Activated CD8-positive, alpha-beta T cell treated with anti-CD3 and anti-CD28 coated beads for 36 hours (primary cell): ENCODE measurements around the gene LYG2. TPM values are rescaled to one million over a fixed set of nuclear protein-coding genes. Genes with fewer than 3 reads are reported as not detected.
A peak's percentile ranks its signal among the peaks of the same experiment; 100 is the strongest.
"Not testable (repeated sequence)": the region's sequence is repeated elsewhere in the genome, so short reads cannot be mapped to it uniquely, and the experiment has no call there.

Experiments used
- ATAC-seq: fragments of 200-7000 bp; cut with Tn5 transposase; one replicate; pipeline ENCODE4 v1.10.0; 2021; ENCODE audit warnings: mild to moderate bottlenecking, moderate library complexity
- CTCF ChIA-PET: fragments of 350-600 bp; sonication (Branson Sonifier 250); formaldehyde crosslinking; loops from one replicate; lab custom pipeline; 2021; ENCODE audit warnings: antibody characterized with exemption; lab: Charles Lee
- POLR2A ChIA-PET: fragments of 350-600 bp; sonication (Branson Sonifier 250); formaldehyde crosslinking; loops from one replicate; lab custom pipeline; 2021; ENCODE audit warnings: antibody characterized with exemption; lab: Charles Lee
- DNase-seq: peaks from one replicate; pipeline ENCODE4 v3.0.0-alpha.2; 2020
- H3K27ac Mint-ChIP-seq: one replicate; pipeline ENCODE4 v1.8.0; 2021; ENCODE audit warnings: mild to moderate bottlenecking, mixed read lengths
- H3K27me3 Mint-ChIP-seq: one replicate; pipeline ENCODE4 v1.8.0; 2021; ENCODE audit warnings: mixed read lengths
- H3K36me3 Mint-ChIP-seq: one replicate; pipeline ENCODE4 v1.8.0; 2021; ENCODE audit warnings: low read depth, mixed read lengths
- H3K4me1 Mint-ChIP-seq: one replicate; pipeline ENCODE4 v1.8.0; 2021; ENCODE audit warnings: low read depth, mixed read lengths
- H3K4me3 Mint-ChIP-seq: one replicate; pipeline ENCODE4 v1.8.0; 2021; ENCODE audit warnings: mild to moderate bottlenecking, moderate library complexity, mixed read lengths
- H3K9me3 Mint-ChIP-seq: one replicate; pipeline ENCODE4 v1.8.0; 2021; ENCODE audit warnings: mixed read lengths
- CTCF ChIP-seq: fragments of 200-600 bp; IDR thresholded peaks from one replicate; pipeline ENCODE4 v1.8.0; 2022; ENCODE audit warnings: antibody characterized with exemption, mild to moderate bottlenecking
- intact Hi-C: fragments of 100-400 bp; cut with micrococcal nuclease; formaldehyde crosslinking; loops from one replicate; pipeline ENCODE4 v1.10.0; 2022
- total RNA-seq, 2 experiments: library from RNA; stranded (reverse); gene quantifications; one replicate each; pipeline ENCODE4 v1.2.3, GENCODE V29; 2021

LYG2 gene
- total RNA-seq, 2 experiments from 2014 or later: not detected

GRCh38 chr2:99201959-99202678 lies 53.3 kb downstream of the LYG2 start:
- ATAC-seq (no peak), DNase-seq (no peak)
- H3K27me3 Mint-ChIP-seq: no peaks in the 10 kb centered on the region
- H3K9me3 Mint-ChIP-seq: peaks cover 3% of the 10 kb centered on the region
- CTCF ChIA-PET: no interaction called here
- H3K4me3 Mint-ChIP-seq: no peak overlapping the region
- no peaks in the 10 kb centered on the region for H3K4me1 Mint-ChIP-seq
- H3K36me3 Mint-ChIP-seq: peaks cover 5% of the 10 kb centered on the region
- intact Hi-C loops: no loop called here
- peak; percentile 33 for TF ChIP-seq CTCF
- no peak overlapping the region for H3K27ac Mint-ChIP-seq
- POLR2A ChIA-PET: no interaction called here

GRCh38 chr2:99200076-99200800 lies 55.2 kb downstream of the LYG2 start:
- POLR2A ChIA-PET: interaction anchor here (0.6 kb wide), 1 partner anchor 10 kb away, joined by 3 read pairs; no protein-coding TSS in a partner anchor
- H3K27me3 Mint-ChIP-seq: no peaks in the 10 kb centered on the region
- no peak for TF ChIP-seq CTCF
- DNase-seq (no peak), ATAC-seq (no peak)
- CTCF ChIA-PET: interaction anchor here (0.9 kb wide), 1 partner anchor 19 kb away, joined by 3 read pairs; no protein-coding TSS in a partner anchor
- H3K36me3 Mint-ChIP-seq: peaks cover 9% of the 10 kb centered on the region
- no peaks in the 10 kb centered on the region for H3K9me3 Mint-ChIP-seq
- no peaks in the 10 kb centered on the region for H3K4me1 Mint-ChIP-seq
- intact Hi-C loops: no loop called here
- no peak overlapping the region for H3K4me3 Mint-ChIP-seq
- H3K27ac Mint-ChIP-seq: no peak overlapping the region

- DNase-seq (no peak), ATAC-seq (no peak)
- no peak for TF ChIP-seq CTCF
- Mint-ChIP-seq H3K27me3 (no peaks in the 10 kb centered on the region), H3K36me3 (peaks cover 12% of the 10 kb centered on the region), H3K9me3 (no peaks in the 10 kb centered on the region), H3K4me1 (no peaks in the 10 kb centered on the region), H3K27ac (no peak overlapping the region), H3K4me3 (no peak overlapping the region)
- ChIA-PET CTCF (interaction anchor here (1.5 kb wide), 1 partner anchor 18 kb away, joined by 4 read pairs; no protein-coding TSS in a partner anchor), POLR2A (no interaction called here)
- intact Hi-C loops: no loop called here
Measured at GRCh38 chr2:99198103-99198841, 57.2 kb downstream of the LYG2 start.

- H3K4me1 Mint-ChIP-seq, H3K9me3 Mint-ChIP-seq, H3K27me3 Mint-ChIP-seq, H3K27ac Mint-ChIP-seq, CTCF ChIA-PET, DNase-seq, H3K4me3 Mint-ChIP-seq, POLR2A ChIA-PET, intact Hi-C loops, ATAC-seq: not testable (repeated sequence)
- H3K36me3 Mint-ChIP-seq: peaks cover 43% of the 10 kb centered on the region
Measured at GRCh38 chr2:99192364-99192763, 63.1 kb downstream of the LYG2 start.

Other genes with a start within 250 kb of the LYG2 start
- gene C2orf15, start 114.0 kb downstream of the LYG2 start, total RNA-seq: 1 to 10 TPM; 1.4 to 1.5 TPM
- gene TSGA10, start 100.7 kb downstream of the LYG2 start, total RNA-seq: 1 to 10 TPM; 8.6 to 9.2 TPM
- gene LIPT1, start 100.7 kb downstream of the LYG2 start, total RNA-seq: 1 to 10 TPM; 3.3 to 6.0 TPM
- 10 to 100 TPM; 49.8 to 55.9 TPM for gene MITD1, start 74.6 kb downstream of the LYG2 start, total RNA-seq
- 10 to 100 TPM; 30.0 to 34.2 TPM for gene MRPL30, start 74.5 kb downstream of the LYG2 start, total RNA-seq
- gene LYG1, start 45.5 kb upstream of the LYG2 start, total RNA-seq: under 1 TPM; 0.54 to 0.81 TPM
- gene TXNDC9, start 80.7 kb upstream of the LYG2 start, total RNA-seq: 10 to 100 TPM; 23.0 to 27.0 TPM
- 10 to 100 TPM; 71.6 to 75.3 TPM for gene EIF5B, start 81.7 kb upstream of the LYG2 start, total RNA-seq
- gene REV1, start 234.4 kb upstream of the LYG2 start, total RNA-seq: 10 to 100 TPM; 29.2 to 31.1 TPM